HL-60 (cell line): Measurements from ENCODE around the gene TTF2.

Experiments
- DNase-seq, 2 experiments: peaks; one replicate each; pipeline ENCODE4 v3.0.0-alpha.2; 2010 to 2020; ENCODE audit warnings: low read depth in 1 of 2, low spot score in 1 of 2
- H3K27ac ChIP-seq: fragments of 250-450 bp; sonication (Bioruptor Pico); replicated peaks from 2 replicates; pipeline ENCODE4 v1.5.1; 2020; ENCODE audit warnings: mild to moderate bottlenecking, moderate library complexity
- H3K27me3 ChIP-seq: fragments of 250-450 bp; sonication (Bioruptor Pico); 2 replicates; pipeline ENCODE4 v1.5.1; 2021; ENCODE audit warnings: mild to moderate bottlenecking, moderate library complexity; ENCODE audit not compliant: insufficient read depth, poor library complexity, severe bottlenecking
- H3K4me3 ChIP-seq: replicated peaks from 2 replicates; pipeline ENCODE4 v1.5.1; 2011; ENCODE audit warnings: mild to moderate bottlenecking, control low read depth, low read length; ENCODE audit not compliant: insufficient read depth
- GABPA ChIP-seq: IDR thresholded peaks from 2 replicates; pipeline ENCODE4 v1.6.1; 2012; ENCODE audit warnings: low read depth
- POLR2AphosphoS5 ChIP-seq: IDR thresholded peaks from 2 replicates; pipeline ENCODE4 v1.6.1; 2012; ENCODE audit warnings: low read depth
- SPI1 ChIP-seq: IDR thresholded peaks from 2 replicates; pipeline ENCODE4 v1.6.1; 2012; ENCODE audit warnings: low read depth, mild to moderate bottlenecking, borderline replicate concordance
- TF ChIP-seq, protein P1 (sequence below): IDR thresholded peaks from 2 replicates; pipeline ENCODE4 v1.6.1; 2012; ENCODE audit warnings: low read depth; ENCODE audit not compliant: insufficient replicate concordance
- TF ChIP-seq, protein P2 (sequence below): IDR thresholded peaks from one replicate; pipeline ENCODE4 v1.5.1; 2011; ENCODE audit warnings: low read length, control low read depth, inconsistent platforms; ENCODE audit not compliant: insufficient read depth

Gene TTF2

DNA sequence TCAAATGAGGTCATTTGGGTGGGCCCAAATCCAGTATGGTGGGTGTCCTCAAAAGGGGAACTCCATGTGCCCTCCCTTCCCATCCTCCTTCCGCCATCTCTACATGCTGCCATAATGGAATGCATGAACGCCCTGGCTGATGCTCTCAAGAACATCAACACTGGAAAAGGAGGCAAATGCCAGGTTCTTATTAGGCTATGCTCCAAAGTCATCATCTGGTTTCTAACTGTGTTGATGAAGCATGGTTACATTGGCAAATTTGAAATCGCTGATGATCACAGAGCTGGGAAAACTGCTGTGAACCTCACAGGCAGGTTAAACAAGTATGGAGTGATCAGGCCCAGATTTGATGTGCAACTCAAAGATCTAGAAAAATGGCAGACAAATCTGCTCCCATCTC lies 78.0 kb downstream of the TTF2 start:
- DNase-seq = no peak
- H3K27me3 ChIP-seq = no peaks in the 10 kb centered on the region

DNA sequence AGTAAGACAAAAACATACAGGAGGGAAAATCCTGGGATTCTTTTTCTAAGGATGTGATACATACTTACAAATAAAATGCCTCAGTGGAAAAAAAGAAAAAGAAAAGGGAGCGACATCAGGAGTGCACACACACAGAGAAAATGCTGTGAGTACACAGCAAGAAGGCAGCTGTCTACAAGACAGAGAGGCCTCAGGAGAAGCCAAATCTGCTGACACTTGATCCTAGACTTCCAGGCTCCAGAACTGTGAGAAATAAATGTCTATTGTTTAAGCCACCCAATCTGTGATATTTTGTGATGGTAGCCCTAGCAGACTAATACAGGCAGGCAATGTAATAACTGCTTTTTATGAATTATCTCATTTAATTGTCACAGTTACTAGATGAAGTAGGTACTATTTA lies 78.4 kb downstream of the TTF2 start:
- no peak overlapping the region for H3K4me3 ChIP-seq
- H3K27ac ChIP-seq = no peak overlapping the region
- no peak for DNase-seq
- H3K27me3 ChIP-seq = no peaks in the 10 kb centered on the region
- no peak for TF ChIP-seq GABPA
- TF ChIP-seq, protein P1, sequence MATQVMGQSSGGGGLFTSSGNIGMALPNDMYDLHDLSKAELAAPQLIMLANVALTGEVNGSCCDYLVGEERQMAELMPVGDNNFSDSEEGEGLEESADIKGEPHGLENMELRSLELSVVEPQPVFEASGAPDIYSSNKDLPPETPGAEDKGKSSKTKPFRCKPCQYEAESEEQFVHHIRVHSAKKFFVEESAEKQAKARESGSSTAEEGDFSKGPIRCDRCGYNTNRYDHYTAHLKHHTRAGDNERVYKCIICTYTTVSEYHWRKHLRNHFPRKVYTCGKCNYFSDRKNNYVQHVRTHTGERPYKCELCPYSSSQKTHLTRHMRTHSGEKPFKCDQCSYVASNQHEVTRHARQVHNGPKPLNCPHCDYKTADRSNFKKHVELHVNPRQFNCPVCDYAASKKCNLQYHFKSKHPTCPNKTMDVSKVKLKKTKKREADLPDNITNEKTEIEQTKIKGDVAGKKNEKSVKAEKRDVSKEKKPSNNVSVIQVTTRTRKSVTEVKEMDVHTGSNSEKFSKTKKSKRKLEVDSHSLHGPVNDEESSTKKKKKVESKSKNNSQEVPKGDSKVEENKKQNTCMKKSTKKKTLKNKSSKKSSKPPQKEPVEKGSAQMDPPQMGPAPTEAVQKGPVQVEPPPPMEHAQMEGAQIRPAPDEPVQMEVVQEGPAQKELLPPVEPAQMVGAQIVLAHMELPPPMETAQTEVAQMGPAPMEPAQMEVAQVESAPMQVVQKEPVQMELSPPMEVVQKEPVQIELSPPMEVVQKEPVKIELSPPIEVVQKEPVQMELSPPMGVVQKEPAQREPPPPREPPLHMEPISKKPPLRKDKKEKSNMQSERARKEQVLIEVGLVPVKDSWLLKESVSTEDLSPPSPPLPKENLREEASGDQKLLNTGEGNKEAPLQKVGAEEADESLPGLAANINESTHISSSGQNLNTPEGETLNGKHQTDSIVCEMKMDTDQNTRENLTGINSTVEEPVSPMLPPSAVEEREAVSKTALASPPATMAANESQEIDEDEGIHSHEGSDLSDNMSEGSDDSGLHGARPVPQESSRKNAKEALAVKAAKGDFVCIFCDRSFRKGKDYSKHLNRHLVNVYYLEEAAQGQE = no peak
- no peak for TF ChIP-seq SPI1
- TF ChIP-seq POLR2AphosphoS5 = no peak
- TF ChIP-seq, protein P2, sequence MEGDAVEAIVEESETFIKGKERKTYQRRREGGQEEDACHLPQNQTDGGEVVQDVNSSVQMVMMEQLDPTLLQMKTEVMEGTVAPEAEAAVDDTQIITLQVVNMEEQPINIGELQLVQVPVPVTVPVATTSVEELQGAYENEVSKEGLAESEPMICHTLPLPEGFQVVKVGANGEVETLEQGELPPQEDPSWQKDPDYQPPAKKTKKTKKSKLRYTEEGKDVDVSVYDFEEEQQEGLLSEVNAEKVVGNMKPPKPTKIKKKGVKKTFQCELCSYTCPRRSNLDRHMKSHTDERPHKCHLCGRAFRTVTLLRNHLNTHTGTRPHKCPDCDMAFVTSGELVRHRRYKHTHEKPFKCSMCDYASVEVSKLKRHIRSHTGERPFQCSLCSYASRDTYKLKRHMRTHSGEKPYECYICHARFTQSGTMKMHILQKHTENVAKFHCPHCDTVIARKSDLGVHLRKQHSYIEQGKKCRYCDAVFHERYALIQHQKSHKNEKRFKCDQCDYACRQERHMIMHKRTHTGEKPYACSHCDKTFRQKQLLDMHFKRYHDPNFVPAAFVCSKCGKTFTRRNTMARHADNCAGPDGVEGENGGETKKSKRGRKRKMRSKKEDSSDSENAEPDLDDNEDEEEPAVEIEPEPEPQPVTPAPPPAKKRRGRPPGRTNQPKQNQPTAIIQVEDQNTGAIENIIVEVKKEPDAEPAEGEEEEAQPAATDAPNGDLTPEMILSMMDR = no peak

More for the DNA sequence above, 78.0 kb downstream of the TTF2 start:
- Histone ChIP-seq H3K4me3 (no peak overlapping the region), H3K27ac (no peak overlapping the region)
- TF ChIP-seq POLR2AphosphoS5 (no peak), GABPA (no peak)
- TF ChIP-seq, protein P1 = no peak
- TF ChIP-seq, protein P2 = no peak

DNA sequence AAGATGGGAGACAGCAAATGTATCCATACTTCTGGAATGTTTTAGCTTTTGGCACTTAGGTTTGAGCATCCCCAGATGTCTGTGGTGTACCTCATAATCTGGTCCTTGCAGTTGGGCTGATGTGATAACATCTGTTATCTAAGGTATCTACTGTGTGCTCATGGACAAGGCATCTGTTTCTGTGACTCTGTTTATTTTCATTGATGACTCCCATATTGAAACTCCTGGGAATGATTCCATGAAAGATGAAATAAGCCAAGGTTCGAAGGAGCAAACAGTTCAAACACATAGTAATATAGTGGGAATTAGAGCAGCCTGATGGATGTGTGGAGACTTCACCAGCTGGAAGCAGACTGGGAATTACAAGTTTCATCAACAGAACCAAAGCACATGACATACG lies 82.1 kb downstream of the TTF2 start:
- Histone ChIP-seq H3K27me3 (peaks cover 6% of the 10 kb centered on the region), H3K27ac (no peak overlapping the region), H3K4me3 (no peak overlapping the region)
- TF ChIP-seq, protein P1 = no peak
- TF ChIP-seq SPI1 = no peak
- TF ChIP-seq GABPA = no peak
- no peak for TF ChIP-seq POLR2AphosphoS5
- TF ChIP-seq, protein P2 = no peak
- no peak for DNase-seq
